HepG2 (cell line): Measurements from ENCODE around the gene SLC25A48. TPM values are rescaled to one million over a fixed set of nuclear protein-coding genes. Genes with fewer than 3 reads are reported as not detected.

Experiments used
- AGO1 ChIP-seq: fragments of 200-400 bp; formaldehyde crosslinking; IDR thresholded peaks from 2 replicates; pipeline ENCODE4 v1.6.1; 2017; ENCODE audit warnings: mild to moderate bottlenecking, low read depth, low read length, moderate library complexity; ENCODE audit not compliant: poor library complexity, severe bottlenecking
- GTF3A ChIP-seq: sonication (generic); formaldehyde crosslinking; conservative IDR thresholded peaks from 2 replicates; pipeline ENCODE4 v1.4.0; 2020; ENCODE audit warnings: mild to moderate bottlenecking, missing genetic modification reagents
- HNRNPH1 ChIP-seq: fragments of 200-400 bp; formaldehyde crosslinking; optimal IDR thresholded peaks from 2 replicates; pipeline ENCODE3; 2017; ENCODE audit warnings: mild to moderate bottlenecking, low read depth, low read length
- HOXA7 ChIP-seq: sonication (generic); formaldehyde crosslinking; IDR thresholded peaks from 2 replicates; pipeline ENCODE4 v1.8.1; 2022; ENCODE audit warnings: mild to moderate bottlenecking, missing genetic modification reagents, moderate library complexity
- IKZF1 ChIP-seq: fragments of 450-650 bp; IDR thresholded peaks from 2 replicates; pipeline ENCODE4 v1.7.1; 2016
- KLF13 ChIP-seq: sonication (generic); formaldehyde crosslinking; IDR thresholded peaks from 2 replicates; pipeline ENCODE4 v1.4.0; 2020; ENCODE audit warnings: mild to moderate bottlenecking, missing genetic modification reagents
- MIER2 ChIP-seq: IDR thresholded peaks from 2 replicates; pipeline ENCODE4 v1.6.1; 2016; ENCODE audit warnings: missing biosample characterization, missing genetic modification reagents
- PHB2 ChIP-seq: fragments of 450-650 bp; IDR thresholded peaks from 2 replicates; pipeline ENCODE4 v1.6.1; 2018; ENCODE audit not compliant: partially characterized antibody
- SALL2 ChIP-seq: sonication (generic); formaldehyde crosslinking; IDR thresholded peaks from 2 replicates; pipeline ENCODE4 v1.8.1; 2023; ENCODE audit warnings: mild to moderate bottlenecking, missing genetic modification reagents, inconsistent platforms
- TGIF2 ChIP-seq: IDR thresholded peaks from 2 replicates; pipeline ENCODE4 v1.6.1; 2016; ENCODE audit warnings: control low read depth, missing compliant biosample characterization
- TRIM24 ChIP-seq: sonication (generic); formaldehyde crosslinking; IDR thresholded peaks from 2 replicates; pipeline ENCODE4 v1.8.0; 2022; ENCODE audit warnings: mild to moderate bottlenecking, missing genetic modification reagents
- ZNF263 ChIP-seq: sonication (generic); formaldehyde crosslinking; IDR thresholded peaks from 2 replicates; pipeline ENCODE4 v1.4.0; 2020; ENCODE audit warnings: missing genetic modification reagents
- ZNF501 ChIP-seq: sonication (generic); formaldehyde crosslinking; IDR thresholded peaks from 2 replicates; pipeline ENCODE4 v1.5.1; 2020; ENCODE audit warnings: mild to moderate bottlenecking, moderate library complexity, missing genetic modification reagents
- ZNF713 ChIP-seq: sonication (generic); formaldehyde crosslinking; IDR thresholded peaks from 2 replicates; pipeline ENCODE4 v1.4.0; 2020; ENCODE audit warnings: mild to moderate bottlenecking, missing genetic modification reagents
- ZSCAN25 ChIP-seq: sonication (generic); formaldehyde crosslinking; IDR thresholded peaks from 2 replicates; pipeline ENCODE4 v1.8.0; 2022; ENCODE audit warnings: mild to moderate bottlenecking, missing genetic modification reagents
- polyA plus RNA-seq, 8 experiments: library from polyadenylated mRNA; depleted of rRNA in 3 of 8; stranded (reverse) in 7 of 8; unstranded in 1 of 8; fragments of >200 nt; fragmentation: Illumina TruSeq in 4 of 8; extraction: Trizol in 4 of 8; gene quantifications; 2 replicates each; pipeline versions ENCODE4 v1.2.1 to v1.2.3, GENCODE V29; 2011 to 2016; ENCODE audit warnings: low read depth in 4 of 8, missing spikeins in 1 of 8, mixed read lengths in 1 of 8; ENCODE audit not compliant: insufficient read depth in 1 of 8
- total RNA-seq, 5 experiments: library from RNA; depleted of rRNA; stranded (reverse); fragments of >200 nt; fragmentation: Illumina TruSeq; extraction: Trizol; gene quantifications; 2 replicates each; pipeline ENCODE4 v1.2.3, GENCODE V29; 2016; ENCODE audit warnings: low read depth in 1 of 5
- TF ChIP-seq, protein P1 (sequence below): sonication (generic); formaldehyde crosslinking; IDR thresholded peaks from 2 replicates; pipeline ENCODE4 v1.8.0; 2023; ENCODE audit warnings: mild to moderate bottlenecking, missing genetic modification reagents
- TF ChIP-seq, protein P2 (sequence below), 2 experiments: sonication (generic) in 1 of 2; formaldehyde crosslinking in 1 of 2; IDR thresholded peaks; 2 replicates each; pipeline versions ENCODE4 v1.6.1 to v1.9.0; 2014 to 2022; ENCODE audit warnings: antibody characterized with exemption in 1 of 2, borderline replicate concordance in 1 of 2, inconsistent platforms in 1 of 2, low read depth in 1 of 2, missing genetic modification reagents in 1 of 2
- TF ChIP-seq, protein P3 (sequence below): sonication (generic); formaldehyde crosslinking; IDR thresholded peaks from 2 replicates; pipeline ENCODE4 v1.4.0; 2020; ENCODE audit warnings: missing genetic modification reagents
- TF ChIP-seq, protein P4 (sequence below), 2 experiments: sonication (generic) in 1 of 2; formaldehyde crosslinking in 1 of 2; IDR thresholded peaks; 2 replicates each; pipeline versions ENCODE4 v1.4.0 to v1.6.1; 2018 to 2020; ENCODE audit warnings: missing genetic modification reagents in 2 of 2, borderline replicate concordance in 1 of 2, low read depth in 1 of 2, mild to moderate bottlenecking in 1 of 2, missing biosample characterization in 1 of 2
- TF ChIP-seq, protein P5 (sequence below): sonication (generic); formaldehyde crosslinking; IDR thresholded peaks from 2 replicates; pipeline ENCODE4 v1.5.0; 2020; ENCODE audit warnings: missing genetic modification reagents, mild to moderate bottlenecking, borderline replicate concordance

Gene SLC25A48
- total and polyA plus RNA-seq, 2 of the 13 experiments (the other 11 are each of a cell fraction or from before 2014, with no cell fraction given): 0.17 to 4.5 TPM

DNA sequence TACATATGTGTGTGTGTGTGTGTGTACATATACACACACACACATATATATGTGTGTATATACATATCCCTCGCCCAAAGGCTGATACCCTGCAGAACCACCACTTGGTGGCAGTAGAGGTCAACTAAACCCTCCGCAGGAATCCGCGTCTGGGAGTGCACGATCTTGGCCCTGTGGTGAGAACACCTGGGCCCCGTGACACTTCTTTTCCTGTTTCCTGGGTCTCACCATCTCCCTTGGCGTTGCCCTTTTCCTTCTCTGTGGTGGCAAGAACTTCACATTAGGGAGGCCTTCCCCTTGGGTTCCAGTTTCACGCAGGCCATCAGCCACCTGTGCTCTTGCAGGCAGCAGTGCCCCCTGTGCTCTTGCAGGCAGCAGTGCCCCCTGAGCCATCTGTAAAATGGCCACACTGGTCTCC lies 53.0 kb downstream of the SLC25A48 start (continued):
- TF ChIP-seq, protein P1, sequence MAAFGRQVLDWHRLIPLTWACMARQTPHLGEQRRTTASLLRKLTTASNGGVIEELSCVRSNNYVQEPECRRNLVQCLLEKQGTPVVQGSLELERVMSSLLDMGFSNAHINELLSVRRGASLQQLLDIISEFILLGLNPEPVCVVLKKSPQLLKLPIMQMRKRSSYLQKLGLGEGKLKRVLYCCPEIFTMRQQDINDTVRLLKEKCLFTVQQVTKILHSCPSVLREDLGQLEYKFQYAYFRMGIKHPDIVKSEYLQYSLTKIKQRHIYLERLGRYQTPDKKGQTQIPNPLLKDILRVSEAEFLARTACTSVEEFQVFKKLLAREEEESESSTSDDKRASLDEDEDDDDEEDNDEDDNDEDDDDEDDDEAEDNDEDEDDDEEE: no peak
- TF ChIP-seq ZNF501 (peak; percentile 56; the same call in 1 of the 2 replicates), ZNF713 (CRISPR knock-in tag) (no peak), PHB2 (no peak), ZNF263 (CRISPR knock-in tag) (no peak), GTF3A (CRISPR knock-in tag) (no peak), HOXA7 (CRISPR knock-in tag) (no peak), TRIM24 (CRISPR knock-in tag) (no peak), IKZF1 (no peak), ZSCAN25 (no peak), HNRNPH1 (no peak), SALL2 (CRISPR knock-in tag) (no peak), AGO1 (no peak), MIER2 (CRISPR knock-in tag) (peak; percentile 46; the same call in 1 of the 2 replicates), KLF13 (no peak), TGIF2 (CRISPR knock-in tag) (peak; percentile 35; the same call in 1 of the 2 replicates)
- TF ChIP-seq, protein P2, sequence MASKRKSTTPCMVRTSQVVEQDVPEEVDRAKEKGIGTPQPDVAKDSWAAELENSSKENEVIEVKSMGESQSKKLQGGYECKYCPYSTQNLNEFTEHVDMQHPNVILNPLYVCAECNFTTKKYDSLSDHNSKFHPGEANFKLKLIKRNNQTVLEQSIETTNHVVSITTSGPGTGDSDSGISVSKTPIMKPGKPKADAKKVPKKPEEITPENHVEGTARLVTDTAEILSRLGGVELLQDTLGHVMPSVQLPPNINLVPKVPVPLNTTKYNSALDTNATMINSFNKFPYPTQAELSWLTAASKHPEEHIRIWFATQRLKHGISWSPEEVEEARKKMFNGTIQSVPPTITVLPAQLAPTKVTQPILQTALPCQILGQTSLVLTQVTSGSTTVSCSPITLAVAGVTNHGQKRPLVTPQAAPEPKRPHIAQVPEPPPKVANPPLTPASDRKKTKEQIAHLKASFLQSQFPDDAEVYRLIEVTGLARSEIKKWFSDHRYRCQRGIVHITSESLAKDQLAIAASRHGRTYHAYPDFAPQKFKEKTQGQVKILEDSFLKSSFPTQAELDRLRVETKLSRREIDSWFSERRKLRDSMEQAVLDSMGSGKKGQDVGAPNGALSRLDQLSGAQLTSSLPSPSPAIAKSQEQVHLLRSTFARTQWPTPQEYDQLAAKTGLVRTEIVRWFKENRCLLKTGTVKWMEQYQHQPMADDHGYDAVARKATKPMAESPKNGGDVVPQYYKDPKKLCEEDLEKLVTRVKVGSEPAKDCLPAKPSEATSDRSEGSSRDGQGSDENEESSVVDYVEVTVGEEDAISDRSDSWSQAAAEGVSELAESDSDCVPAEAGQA (IDR thresholded peaks at IDR 0.05; ENCODE audit: low read depth): no peak
- TF ChIP-seq, protein P2 (CRISPR knock-in tag; IDR thresholded peaks at IDR 0.05; ENCODE audit: borderline replicate concordance): no peak
- TF ChIP-seq, protein P3, sequence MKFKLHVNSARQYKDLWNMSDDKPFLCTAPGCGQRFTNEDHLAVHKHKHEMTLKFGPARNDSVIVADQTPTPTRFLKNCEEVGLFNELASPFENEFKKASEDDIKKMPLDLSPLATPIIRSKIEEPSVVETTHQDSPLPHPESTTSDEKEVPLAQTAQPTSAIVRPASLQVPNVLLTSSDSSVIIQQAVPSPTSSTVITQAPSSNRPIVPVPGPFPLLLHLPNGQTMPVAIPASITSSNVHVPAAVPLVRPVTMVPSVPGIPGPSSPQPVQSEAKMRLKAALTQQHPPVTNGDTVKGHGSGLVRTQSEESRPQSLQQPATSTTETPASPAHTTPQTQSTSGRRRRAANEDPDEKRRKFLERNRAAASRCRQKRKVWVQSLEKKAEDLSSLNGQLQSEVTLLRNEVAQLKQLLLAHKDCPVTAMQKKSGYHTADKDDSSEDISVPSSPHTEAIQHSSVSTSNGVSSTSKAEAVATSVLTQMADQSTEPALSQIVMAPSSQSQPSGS (CRISPR knock-in tag): no peak
- TF ChIP-seq, protein P4, sequence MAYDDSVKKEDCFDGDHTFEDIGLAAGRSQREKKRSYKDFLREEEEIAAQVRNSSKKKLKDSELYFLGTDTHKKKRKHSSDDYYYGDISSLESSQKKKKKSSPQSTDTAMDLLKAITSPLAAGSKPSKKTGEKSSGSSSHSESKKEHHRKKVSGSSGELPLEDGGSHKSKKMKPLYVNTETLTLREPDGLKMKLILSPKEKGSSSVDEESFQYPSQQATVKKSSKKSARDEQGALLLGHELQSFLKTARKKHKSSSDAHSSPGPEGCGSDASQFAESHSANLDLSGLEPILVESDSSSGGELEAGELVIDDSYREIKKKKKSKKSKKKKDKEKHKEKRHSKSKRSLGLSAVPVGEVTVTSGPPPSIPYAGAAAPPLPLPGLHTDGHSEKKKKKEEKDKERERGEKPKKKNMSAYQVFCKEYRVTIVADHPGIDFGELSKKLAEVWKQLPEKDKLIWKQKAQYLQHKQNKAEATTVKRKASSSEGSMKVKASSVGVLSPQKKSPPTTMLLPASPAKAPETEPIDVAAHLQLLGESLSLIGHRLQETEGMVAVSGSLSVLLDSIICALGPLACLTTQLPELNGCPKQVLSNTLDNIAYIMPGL (CRISPR knock-in tag; IDR thresholded peaks at IDR 0.05; ENCODE audit: borderline replicate concordance in 1 of 2, low read depth in 1 of 2): peak; percentile 54 to 56; a peak in 2 of 4 replicates
- TF ChIP-seq, protein P5, sequence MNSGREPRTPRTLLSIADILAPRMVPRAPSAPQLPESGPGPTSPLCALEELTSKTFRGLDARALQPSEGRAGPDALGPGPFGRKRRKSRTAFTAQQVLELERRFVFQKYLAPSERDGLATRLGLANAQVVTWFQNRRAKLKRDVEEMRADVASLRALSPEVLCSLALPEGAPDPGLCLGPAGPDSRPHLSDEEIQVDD (CRISPR knock-in tag): no peak
